Mucosa of descending colon (tissue), 3 donors: ENCODE data around the gene ALKBH1. TPM values are rescaled to one million over a fixed set of nuclear protein-coding genes. Genes with fewer than 3 reads are reported as not detected.

ENCODE experiments used
- ATAC-seq: fragments of 200-7000 bp; cut with Tn5 transposase; one replicate; pipeline ENCODE4 v1.9.1; 2020; ENCODE audit warnings: mild to moderate bottlenecking, moderate library complexity
- DNase-seq, 3 donors: peaks; one replicate each; pipeline ENCODE4 v3.0.0-alpha.2; 2020
- H3K36me3 ChIP-seq: fragments of 200-600 bp; one replicate; pipeline ENCODE4 v1.8.0; 2021; ENCODE audit warnings: low read depth, mild to moderate bottlenecking
- H3K4me1 ChIP-seq: fragments of 200-600 bp; one replicate; pipeline ENCODE4 v1.8.0; 2021; ENCODE audit warnings: low read depth, mild to moderate bottlenecking
- H3K4me3 ChIP-seq: fragments of 200-600 bp; one replicate; pipeline ENCODE4 v1.8.0; 2021; ENCODE audit warnings: mild to moderate bottlenecking
- H3K9me3 ChIP-seq: fragments of 200-600 bp; one replicate; pipeline ENCODE4 v1.8.0; 2021; ENCODE audit warnings: mild to moderate bottlenecking
- intact Hi-C, 2 donors: fragments of 100-400 bp; cut with DNase I in 1 of 2; cut with micrococcal nuclease in 1 of 2; formaldehyde crosslinking; loops; one replicate each; pipeline versions ENCODE4 v1.11.0 to v1.11.1; 2022; cut with DNase I, micrococcal nuclease
- total RNA-seq, 3 donors: library from RNA; stranded (reverse); fragmentation: NEBNext Ultra II Directional in 2 of 3; extraction: Animal tissue kit (Norgen Biotek cat#: 25700) in 2 of 3; gene quantifications; one replicate each; pipeline versions ENCODE4 v1.2.1 to v1.2.4, GENCODE V29; 2021 to 2023
- TF ChIP-seq, protein P1 (sequence below): fragments of 200-600 bp; IDR thresholded peaks from one replicate; pipeline ENCODE4 v1.8.0; 2022; ENCODE audit warnings: antibody characterized with exemption, mild to moderate bottlenecking
- donor health status: DM: no; HTN: no; CAD: no; lungs with moderate emphysema.
- donor health status: DM: no; HTN: no; CAD: no.
- donor health status: DM: no; HTN: yes; CAD: no.

The ALKBH1 gene
- total RNA-seq, 3 donors from 2014 or later = 8.8 to 12.9 (median 11.3) TPM

DNA sequence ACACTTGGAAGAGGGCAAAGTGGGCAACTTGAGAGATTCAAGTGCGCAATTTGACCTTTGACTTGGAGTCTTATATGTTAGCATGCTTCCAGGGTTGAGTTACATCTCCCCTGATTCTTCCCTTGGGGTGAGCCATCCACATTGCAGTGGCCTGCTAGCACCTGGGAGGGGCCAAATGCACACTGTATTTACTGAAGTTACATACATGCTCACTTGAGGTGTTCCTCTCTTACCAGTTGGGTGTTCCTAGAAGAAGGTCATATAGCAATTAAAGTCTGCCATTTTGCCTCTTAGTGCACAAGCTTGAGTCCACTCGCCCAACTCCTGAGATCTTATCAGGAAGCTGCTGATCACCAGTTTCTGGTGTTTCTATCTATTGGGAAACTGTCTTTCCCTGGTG, 77.7 kb downstream of the ALKBH1 start:
- Histone ChIP-seq H3K4me3 (no peak overlapping the region), H3K4me1 (no peaks in the 10 kb centered on the region), H3K9me3 (no peaks in the 10 kb centered on the region), H3K36me3 (no peaks in the 10 kb centered on the region)
- TF ChIP-seq, protein P1, sequence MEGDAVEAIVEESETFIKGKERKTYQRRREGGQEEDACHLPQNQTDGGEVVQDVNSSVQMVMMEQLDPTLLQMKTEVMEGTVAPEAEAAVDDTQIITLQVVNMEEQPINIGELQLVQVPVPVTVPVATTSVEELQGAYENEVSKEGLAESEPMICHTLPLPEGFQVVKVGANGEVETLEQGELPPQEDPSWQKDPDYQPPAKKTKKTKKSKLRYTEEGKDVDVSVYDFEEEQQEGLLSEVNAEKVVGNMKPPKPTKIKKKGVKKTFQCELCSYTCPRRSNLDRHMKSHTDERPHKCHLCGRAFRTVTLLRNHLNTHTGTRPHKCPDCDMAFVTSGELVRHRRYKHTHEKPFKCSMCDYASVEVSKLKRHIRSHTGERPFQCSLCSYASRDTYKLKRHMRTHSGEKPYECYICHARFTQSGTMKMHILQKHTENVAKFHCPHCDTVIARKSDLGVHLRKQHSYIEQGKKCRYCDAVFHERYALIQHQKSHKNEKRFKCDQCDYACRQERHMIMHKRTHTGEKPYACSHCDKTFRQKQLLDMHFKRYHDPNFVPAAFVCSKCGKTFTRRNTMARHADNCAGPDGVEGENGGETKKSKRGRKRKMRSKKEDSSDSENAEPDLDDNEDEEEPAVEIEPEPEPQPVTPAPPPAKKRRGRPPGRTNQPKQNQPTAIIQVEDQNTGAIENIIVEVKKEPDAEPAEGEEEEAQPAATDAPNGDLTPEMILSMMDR = no peak
- intact Hi-C loops = no loop called here
- no peak for DNase-seq
- ATAC-seq = peak; percentile 58

GRCh38 chr14:77625360-77625759, 82.5 kb downstream of the ALKBH1 start:
- intact Hi-C loops = no loop called here
- Histone ChIP-seq H3K4me3 (no peak overlapping the region), H3K36me3 (no peaks in the 10 kb centered on the region), H3K4me1 (peaks cover 4% of the 10 kb centered on the region), H3K9me3 (no peaks in the 10 kb centered on the region)
- no peak for ATAC-seq
- no peak for DNase-seq
- TF ChIP-seq, protein P1 = no peak

DNA sequence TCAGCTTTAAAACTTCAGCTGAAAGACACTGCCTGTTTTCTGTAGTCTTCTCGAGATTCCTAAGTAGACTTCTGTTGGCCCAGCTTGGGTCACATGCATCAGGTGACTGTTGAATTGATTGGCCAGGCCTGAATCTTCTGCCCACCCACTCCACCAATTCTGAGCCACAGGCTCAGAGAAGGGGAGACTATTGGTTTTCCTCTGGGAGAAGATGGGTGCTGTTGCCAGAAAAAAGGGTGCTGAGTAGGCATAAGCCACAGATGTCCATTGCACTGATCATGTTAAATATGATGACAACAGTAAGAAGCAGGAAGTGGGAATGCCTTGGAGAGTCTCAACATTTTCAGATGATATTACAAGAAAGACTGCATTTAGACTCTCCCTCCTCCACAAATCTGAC, 84.6 kb downstream of the ALKBH1 start:
- peaks cover 4% of the 10 kb centered on the region for H3K4me1 ChIP-seq
- TF ChIP-seq, protein P1 = no peak
- H3K9me3 ChIP-seq = no peaks in the 10 kb centered on the region
- intact Hi-C loops = no loop called here
- H3K36me3 ChIP-seq = no peaks in the 10 kb centered on the region
- no peak overlapping the region for H3K4me3 ChIP-seq
- ATAC-seq = no peak
- DNase-seq = no peak

Other genes with a start within 250 kb of the ALKBH1 start
- gene AHSA1, start 249.9 kb downstream of the ALKBH1 start, total RNA-seq = 100 to 1,000 TPM; 102 to 160 (median 116) TPM
- gene ISM2, start 209.2 kb downstream of the ALKBH1 start, total RNA-seq = under 1 TPM in 2 of 3 donors, not detected in 1; 0.10 to 0.98 TPM
- gene SPTLC2, start 91.4 kb downstream of the ALKBH1 start, total RNA-seq = 10 to 100 TPM; 43.2 to 67.1 (median 58.6) TPM
- 100 to 1,000 TPM in 2 of 3 donors, 10 to 100 TPM in 1; 83.8 to 133 (median 101) TPM for gene SLIRP, start 80 bp upstream of the ALKBH1 start, total RNA-seq
- gene SNW1, start 53.1 kb upstream of the ALKBH1 start, total RNA-seq = 10 to 100 TPM; 58.5 to 63.3 (median 62.7) TPM
- gene ADCK1, start 92.1 kb upstream of the ALKBH1 start, total RNA-seq = 10 to 100 TPM in 2 of 3 donors, 1 to 10 TPM in 1; 9.1 to 15.4 (median 13.6) TPM